GM18868 (cell line): ENCODE results near the gene CAPNS1.
A peak's percentile ranks its signal among the peaks of the same experiment; 100 is the strongest.

Experiments
- ATAC-seq: cut with Tn5 transposase; IDR thresholded peaks from one replicate; pipeline ENCODE4 v1.9.1; 2021; ENCODE audit warnings: mild to moderate bottlenecking, moderate library complexity; ENCODE audit not compliant: unreplicated experiment

The CAPNS1 gene

GRCh38 chr19:36139473-36140303, at the start of gene CAPNS1:
Gene CAPNS1 (plus strand): TSS chr19:36140066. CDS start chr19:36141012, 946 bp downstream.
- peak; percentile 82 for ATAC-seq

- ATAC-seq: no peak
Observed at GRCh38 chr19:36090910-36091695, 48.8 kb upstream of the CAPNS1 start.

DNA sequence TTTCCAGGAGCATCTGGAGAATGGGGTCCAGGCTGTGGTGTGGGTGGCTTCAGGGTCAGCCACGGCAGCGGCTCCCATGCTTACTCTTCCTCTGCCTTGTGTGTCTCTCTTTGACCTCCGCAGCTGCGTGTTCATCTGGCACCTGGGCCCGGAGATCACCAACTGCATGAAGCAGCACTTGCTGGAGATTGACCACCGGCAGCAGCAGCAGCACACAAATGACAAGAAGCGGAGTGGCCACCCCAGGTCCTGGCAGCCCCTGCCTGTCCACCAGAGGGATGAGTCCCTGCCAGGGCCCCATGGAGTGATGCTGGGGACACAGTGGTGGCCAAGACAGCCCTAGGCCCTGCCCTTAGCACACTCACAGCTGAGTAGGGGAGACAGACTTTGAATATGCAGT, 47.3 kb upstream of the CAPNS1 start:
- no peak for ATAC-seq

- no peak for ATAC-seq
Observed at GRCh38 chr19:36093146-36093662, 46.7 kb upstream of the CAPNS1 start.

DNA sequence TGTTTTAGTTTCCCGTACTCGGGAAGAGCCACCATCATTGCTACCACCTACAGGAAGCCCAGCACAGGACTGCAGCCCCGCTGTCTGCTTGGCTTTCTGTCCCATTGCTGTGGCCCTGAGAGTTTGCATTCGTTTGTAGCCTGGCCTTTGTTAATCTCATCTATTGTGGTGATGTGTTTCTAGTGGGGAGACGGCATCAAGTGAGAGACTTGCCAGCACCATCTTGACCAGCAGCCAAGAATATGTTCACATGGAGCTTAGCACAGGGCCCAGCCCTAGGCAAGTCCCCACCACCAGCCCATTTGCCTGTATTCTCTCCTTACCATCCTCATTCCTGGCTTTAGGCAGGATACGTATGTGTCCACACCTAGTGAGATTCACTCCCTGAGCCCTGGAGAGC, 46.2 kb upstream of the CAPNS1 start:
- ATAC-seq: no peak

GRCh38 chr19:36097036-36097435, 42.8 kb upstream of the CAPNS1 start:
- ATAC-seq: no peak

DNA sequence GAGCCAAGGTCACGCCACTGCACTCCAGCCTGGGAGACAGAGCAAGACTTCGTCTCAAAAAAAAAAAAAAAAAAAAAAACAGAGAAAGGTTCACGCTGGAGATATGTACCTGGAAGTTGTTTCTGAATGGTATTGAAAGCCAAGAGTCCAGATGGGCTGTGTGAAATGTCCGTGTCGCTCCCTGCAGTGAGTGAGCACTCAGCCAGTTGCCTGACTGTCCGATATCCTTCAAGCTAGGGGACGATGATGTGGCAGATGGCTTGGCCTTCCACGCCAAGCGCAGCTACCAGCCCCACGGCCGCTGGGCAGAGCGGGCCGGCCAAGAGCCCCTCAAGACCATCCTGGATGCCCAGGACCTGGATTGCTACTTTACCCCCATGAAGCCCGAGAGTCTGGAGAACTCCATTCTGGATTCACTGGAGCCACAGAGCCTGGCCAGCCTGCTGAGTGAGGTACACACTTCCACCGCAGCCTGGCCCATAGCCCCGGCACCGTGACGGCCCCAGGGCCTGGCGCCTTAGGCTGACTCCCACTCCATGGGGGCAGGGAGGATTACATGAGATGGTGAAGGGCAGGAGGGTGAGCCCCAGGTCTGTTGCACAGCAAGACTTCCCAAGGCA, 40.6 kb upstream of the CAPNS1 start:
- ATAC-seq: no peak

DNA sequence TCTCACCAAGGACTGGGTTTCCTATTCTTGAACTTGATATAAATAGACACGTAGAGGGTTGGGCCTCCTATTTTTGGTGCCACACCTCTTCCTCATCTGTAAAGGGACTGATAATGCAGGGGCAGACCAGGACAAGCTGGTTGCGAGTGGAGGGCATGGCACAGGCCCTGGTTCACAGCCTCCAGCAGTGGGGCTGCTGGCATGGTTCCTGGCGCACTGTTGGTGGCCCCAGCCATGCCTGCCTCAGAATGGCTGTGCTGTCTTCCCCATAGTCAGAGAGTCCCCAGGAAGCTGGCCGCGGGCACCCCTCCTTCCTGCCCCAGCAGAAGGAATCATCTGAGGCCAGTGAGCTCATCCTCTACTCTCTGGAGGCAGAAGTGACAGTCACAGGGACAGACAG, 39.4 kb upstream of the CAPNS1 start:
- no peak for ATAC-seq

- ATAC-seq: no peak
Observed at GRCh38 chr19:36101550-36102327, 38.1 kb upstream of the CAPNS1 start.

DNA sequence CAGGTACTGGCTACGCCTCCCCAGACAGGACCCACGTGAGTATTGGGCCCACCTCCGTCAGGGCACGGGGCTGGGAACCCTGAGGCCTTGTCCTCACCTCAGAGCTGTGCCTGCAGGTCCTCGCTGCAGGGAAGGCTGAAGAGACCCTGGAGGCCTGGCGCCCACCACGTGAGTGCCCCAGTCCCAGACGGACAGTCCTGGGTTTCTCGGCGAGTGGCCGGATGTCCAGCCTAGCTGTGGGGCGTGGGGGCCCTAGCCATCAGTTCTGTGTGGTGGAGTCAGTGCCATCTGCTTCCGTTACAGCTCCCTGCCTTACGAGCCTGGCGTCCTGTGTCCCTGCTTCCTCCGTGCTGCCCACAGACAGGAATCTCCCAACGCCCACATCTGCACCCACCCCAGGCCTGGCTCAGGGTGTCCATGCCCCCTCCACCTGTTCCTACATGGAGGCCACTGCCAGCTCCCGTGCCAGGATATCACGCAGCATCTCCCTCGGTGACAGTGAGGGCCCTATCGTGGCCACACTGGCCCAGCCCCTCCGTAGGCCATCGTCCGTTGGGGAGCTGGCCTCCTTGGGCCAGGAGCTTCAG, 36.7 kb upstream of the CAPNS1 start:
- no peak for ATAC-seq

DNA sequence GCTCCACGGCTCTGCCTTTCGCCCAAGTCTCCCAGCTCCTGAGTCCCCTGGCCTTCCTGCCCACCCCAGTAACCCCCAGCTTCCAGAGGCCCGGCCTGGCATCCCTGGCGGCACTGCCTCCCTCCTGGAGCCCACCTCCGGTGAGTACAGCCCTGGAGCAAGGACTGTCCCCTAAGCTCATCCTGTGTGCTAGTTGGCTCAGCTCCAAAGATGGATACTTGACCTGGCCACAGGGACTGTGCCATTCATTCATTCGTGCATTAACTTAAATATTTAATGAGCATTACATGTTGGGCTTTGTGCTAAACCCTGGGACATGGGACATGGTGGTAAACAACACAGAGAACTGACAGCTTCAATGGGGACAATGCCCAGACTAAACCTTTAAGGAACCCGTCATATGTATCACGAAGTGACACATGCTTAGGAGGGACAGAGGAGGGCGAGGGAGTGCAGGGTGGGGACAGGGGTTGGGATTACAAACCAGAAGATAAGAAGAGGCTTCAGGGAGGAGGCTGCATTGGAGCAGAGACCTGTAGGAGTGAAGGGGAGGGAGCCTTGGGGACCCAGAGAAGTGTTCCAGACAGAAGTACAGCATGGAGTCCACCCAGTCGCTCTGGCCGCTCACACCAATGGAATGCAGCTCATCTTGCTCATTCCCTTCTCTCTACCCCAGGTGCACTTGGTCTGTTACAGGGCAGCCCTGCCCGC, 35.9 kb upstream of the CAPNS1 start:
- ATAC-seq: no peak

DNA sequence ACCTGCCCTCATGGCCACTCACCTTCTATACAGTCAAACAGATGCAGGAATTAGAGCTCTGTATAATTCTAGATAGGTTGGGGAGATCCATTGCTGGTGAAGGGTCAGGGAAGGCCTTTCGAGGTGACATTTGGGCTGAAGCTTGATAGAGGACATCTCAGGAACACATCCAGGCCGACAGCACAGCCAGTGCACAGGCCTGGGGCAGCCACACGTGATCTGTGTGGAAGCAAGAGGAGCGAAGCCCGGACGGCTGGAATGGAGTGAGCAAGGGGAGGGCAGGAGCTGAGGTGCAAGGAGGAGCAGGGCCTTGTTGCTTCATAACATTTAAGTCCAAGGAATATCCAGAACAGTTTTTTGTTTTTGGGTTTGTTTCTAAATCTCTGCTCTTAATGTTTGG, 33.4 kb upstream of the CAPNS1 start:
- ATAC-seq: no peak

DNA sequence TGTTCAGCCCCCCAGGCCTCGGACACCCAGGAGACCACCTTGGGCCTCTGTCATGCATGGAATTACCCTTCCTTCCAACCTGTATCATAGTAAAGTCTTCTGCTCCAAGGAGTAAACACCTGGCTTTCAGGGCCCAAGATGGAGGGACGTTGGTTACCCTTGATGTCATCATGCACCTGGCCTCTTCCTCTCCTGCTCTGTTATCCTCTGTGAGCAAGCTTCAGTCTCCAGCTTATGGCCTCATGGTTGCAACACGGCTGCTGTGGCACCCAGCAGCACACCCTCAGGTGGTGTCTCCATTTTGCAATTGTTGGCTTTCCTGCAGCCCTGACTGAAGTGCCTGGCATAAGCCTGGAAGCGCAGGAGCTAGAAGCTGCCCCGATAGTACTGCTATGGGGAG, 32.9 kb upstream of the CAPNS1 start:
- ATAC-seq: no peak

DNA sequence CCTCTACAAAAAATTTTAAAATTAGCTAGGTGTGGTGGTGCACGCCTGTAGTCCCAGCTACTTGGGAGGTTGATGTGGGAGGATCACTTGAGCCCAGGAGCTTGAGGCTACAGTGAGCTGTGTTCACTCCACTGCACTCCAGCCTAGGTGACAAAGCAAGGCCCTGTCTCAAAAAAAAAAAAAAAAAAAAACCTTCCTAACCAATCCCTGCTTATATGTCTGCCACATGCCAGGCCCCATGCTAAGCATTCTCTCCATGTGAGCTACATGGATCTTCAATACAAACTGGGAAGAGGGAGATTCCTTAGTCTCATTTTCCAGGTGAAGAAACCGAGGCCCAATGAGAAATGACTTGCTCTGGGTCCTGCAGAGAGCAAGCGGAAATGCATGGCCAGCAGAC, 31.2 kb upstream of the CAPNS1 start:
- ATAC-seq: no peak

GRCh38 chr19:36110487-36111199, 29.2 kb upstream of the CAPNS1 start, which contains the start of gene OVOL3:
Gene OVOL3 (plus strand): TSS chr19:36111143. CDS start chr19:36111203, 60 bp downstream.
- no peak for ATAC-seq

DNA sequence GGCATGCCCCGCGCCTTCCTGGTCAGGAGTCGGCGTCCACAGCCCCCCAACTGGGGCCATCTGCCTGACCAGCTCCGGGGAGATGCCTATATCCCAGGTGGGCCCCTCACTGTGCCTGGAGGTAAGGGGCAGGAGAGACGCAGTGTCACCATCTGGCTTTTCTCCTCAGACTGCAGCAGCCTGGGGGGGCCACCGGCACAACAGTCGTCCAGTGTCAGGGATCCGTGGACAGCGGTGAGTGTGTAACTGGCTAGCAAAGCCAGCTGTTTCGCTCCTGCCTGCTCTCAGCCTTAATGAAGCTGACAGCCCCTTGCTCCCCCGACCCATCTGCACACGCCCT, 28.7 kb upstream of the CAPNS1 start:
- ATAC-seq: no peak

DNA sequence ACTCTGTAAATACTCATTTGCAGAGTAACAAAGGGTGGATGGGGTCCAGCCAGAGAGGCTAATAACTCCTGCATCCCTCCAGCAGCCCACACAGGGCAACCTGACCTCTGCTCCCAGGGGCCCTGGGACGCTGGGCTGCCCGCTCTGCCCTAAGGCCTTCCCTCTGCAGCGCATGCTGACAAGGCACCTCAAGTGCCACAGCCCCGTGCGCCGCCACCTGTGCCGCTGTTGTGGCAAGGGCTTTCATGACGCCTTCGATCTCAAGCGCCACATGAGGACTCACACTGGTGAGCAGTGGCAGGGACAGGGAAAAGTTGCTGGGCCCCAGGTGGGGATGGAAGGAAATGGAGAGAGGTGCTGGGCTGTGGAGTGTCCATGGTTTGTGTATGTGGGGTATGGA, 27.2 kb upstream of the CAPNS1 start:
- no peak for ATAC-seq

GRCh38 chr19:36113425-36113824, 26.4 kb upstream of the CAPNS1 start:
- no peak for ATAC-seq
